WI38 (cell line): ENCODE results near the gene ZNF445.
"Not testable (repeated sequence)": the region's sequence is repeated elsewhere in the genome, so short reads cannot be mapped to it uniquely, and the experiment has no call there.

Experiments
- H3K4me3 ChIP-seq: 2 replicates; pipeline ENCODE4 v1.5.1; 2011; ENCODE audit warnings: low read depth, mild to moderate bottlenecking, control low read depth, low read length
- TF ChIP-seq, protein P1 (sequence below): IDR thresholded peaks from 2 replicates; pipeline ENCODE4 v1.5.1; 2012; ENCODE audit warnings: low read depth, mild to moderate bottlenecking, control low read depth, low read length

ZNF445 gene

DNA sequence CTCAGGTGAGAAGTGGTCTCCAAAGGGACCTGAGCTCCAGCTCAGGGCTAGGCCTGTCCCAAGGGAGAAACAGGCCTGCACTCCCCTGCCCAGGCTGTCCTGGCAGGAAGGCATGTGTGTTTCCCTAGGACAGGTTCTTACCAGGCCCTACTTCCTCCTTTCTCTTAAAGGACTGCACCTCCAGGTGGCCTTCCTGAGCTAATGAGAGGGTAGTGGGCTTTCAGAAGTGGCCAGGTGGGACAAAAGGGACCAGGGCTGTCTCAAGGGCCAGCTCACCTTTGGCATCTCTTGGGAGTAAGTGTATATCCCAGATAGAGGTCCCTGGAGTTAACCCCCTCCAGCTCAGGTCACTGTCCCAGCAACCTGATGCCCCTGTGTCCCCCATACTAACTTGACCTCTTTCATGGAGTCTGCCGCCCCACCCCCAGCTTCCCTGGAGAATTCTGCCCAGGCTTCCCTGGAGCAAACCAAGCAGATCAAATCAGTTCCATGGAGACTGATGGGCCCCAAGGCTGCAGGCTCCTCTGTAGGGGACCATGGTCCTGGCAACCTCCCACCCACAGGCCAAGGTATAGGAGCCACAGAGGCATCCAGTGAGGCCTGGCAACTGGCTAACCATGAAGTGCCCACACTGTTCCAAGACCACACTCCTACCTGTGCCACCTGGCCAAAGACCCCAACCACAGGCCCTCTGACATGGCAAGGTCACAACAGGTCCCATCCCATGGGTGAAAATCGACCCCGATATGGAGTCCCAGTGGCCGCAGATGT is 67.6 kb downstream of the ZNF445 start:
- TF ChIP-seq, protein P1, sequence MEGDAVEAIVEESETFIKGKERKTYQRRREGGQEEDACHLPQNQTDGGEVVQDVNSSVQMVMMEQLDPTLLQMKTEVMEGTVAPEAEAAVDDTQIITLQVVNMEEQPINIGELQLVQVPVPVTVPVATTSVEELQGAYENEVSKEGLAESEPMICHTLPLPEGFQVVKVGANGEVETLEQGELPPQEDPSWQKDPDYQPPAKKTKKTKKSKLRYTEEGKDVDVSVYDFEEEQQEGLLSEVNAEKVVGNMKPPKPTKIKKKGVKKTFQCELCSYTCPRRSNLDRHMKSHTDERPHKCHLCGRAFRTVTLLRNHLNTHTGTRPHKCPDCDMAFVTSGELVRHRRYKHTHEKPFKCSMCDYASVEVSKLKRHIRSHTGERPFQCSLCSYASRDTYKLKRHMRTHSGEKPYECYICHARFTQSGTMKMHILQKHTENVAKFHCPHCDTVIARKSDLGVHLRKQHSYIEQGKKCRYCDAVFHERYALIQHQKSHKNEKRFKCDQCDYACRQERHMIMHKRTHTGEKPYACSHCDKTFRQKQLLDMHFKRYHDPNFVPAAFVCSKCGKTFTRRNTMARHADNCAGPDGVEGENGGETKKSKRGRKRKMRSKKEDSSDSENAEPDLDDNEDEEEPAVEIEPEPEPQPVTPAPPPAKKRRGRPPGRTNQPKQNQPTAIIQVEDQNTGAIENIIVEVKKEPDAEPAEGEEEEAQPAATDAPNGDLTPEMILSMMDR, result no peak
- H3K4me3 ChIP-seq, result no peak overlapping the region

DNA sequence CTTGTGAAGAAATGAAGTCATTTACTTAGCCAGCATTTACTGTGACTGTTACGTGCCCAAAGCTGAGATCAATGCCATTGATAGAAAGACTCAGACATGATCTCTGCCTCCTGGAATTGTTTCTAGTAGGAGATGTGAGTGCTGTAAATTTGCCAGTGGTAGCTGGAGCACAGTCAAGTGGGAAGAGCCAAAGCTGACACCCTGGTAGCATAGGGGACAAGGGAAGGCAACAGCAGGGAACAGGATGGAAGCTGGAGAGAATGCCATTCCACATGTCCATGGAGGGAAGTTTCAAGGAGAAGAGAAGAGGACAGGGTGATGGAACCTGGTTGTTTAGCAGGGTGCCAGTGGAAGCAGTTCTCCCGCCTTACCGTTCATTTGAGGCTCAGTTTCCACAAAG is 74.9 kb downstream of the ZNF445 start:
- H3K4me3 ChIP-seq, result no peak overlapping the region
- TF ChIP-seq, protein P1, result no peak

GRCh38 chr3:44400771-44401170 is 76.7 kb downstream of the ZNF445 start:
- no peak overlapping the region for H3K4me3 ChIP-seq
- TF ChIP-seq, protein P1, result no peak

DNA sequence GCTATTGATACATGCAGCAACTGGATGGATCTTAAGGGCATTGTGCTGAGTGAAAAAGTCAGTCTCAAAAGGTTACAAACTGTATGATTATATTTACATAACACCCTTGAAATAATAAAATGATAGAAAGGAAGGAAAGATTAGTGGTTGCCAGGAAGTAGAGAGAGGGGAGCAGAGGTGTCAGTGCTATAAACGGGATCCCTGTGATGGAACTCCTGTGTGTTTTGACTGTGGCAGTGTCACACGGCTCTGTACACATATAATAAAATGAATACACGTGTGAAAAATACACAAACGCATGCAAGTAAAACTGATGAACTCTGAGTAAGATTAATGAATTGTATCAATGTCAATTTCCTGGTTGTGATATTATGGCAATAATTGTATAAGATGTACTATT is 78.6 kb downstream of the ZNF445 start:
- no peak overlapping the region for H3K4me3 ChIP-seq
- TF ChIP-seq, protein P1, result no peak

GRCh38 chr3:44398271-44398670 is 79.2 kb downstream of the ZNF445 start:
- H3K4me3 ChIP-seq, result not testable (repeated sequence)

DNA sequence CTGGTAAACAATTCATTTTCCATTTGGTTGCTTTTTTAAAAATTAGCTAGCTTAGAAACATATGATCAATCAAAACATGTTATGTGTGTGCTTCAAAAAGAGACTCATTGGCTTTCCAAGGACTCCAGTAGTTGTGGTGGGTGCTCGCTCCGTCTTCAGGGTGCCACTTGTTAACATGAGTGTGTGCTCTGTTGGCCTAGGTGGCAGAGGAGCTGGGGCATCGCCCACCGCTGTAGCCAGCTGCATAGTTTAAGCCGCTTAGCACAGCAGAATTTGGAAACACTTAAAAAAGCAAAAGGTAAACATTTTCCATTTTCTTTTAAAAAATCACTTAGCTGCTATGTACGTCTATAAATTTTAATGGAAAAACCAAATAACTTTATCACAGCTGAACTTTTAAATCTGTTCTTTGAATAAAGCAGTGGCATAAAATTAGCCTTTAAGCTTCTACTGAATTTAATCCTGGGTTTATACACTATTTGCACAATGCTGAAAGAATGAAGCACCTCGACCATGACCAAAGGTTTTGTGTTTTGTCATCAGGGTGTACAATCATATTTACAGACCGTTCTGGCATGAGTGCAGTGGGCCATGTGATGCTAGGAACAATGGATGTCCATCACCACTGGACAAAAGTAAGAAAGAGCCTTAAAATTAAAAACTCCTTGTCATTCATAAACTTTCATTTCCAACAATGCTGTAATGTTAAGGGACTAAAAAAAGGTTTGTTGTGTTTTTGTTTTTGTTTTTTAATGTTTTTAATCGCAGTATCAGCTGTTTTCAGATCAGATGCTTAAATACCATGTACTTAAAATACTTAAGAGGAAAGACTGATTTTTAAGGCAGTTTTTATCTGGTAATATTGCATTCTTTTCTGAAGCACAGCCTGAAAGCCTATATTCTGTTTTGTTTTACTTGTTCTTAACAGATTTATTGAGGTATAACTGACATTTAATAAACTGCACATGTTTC is 81.0 kb downstream of the ZNF445 start:
- TF ChIP-seq, protein P1, result no peak
- H3K4me3 ChIP-seq, result no peak overlapping the region

- no peak overlapping the region for H3K4me3 ChIP-seq
- TF ChIP-seq, protein P1, result no peak
Measured at GRCh38 chr3:44395714-44396113, 81.8 kb downstream of the ZNF445 start.
